ENCODE data around the gene ARHGAP42. TPM values are rescaled to one million over a fixed set of nuclear protein-coding genes. Genes with fewer than 3 reads are reported as not detected.

Gene ARHGAP42
- polyA plus RNA-seq, 3 donors, result 0.13 TPM; not detected in 2

GRCh38 chr11:100869328-100869727 lies 182.2 kb downstream of the ARHGAP42 start:
- no peak overlapping the region for H2AFZ ChIP-seq (ENCODE audit: insufficient read depth, low read depth, low read length, poor library complexity, severe bottlenecking)
- peaks cover 0 to 10% (median 4%) of the 10 kb centered on the region in 7 donors for H3K9me3 Mint-ChIP-seq
- WGBS (ENCODE audit: insufficient coverage), result no CpG with 5 or more reads among the region's 1 CpG
- H3K36me3 Mint-ChIP-seq, result no peaks in the 10 kb centered on the region
- no peaks in the 10 kb centered on the region for H3K27me3 ChIP-seq (ENCODE audit: control insufficient read depth in 2 of 2, insufficient read depth in 2 of 2, low read length in 2 of 2)
- no peaks in the 10 kb centered on the region for H3K9me3 ChIP-seq (replicated peaks in 1 of 2; ENCODE audit: control insufficient read depth in 1 of 2, insufficient read depth in 1 of 2, low read length in 2 of 2)
- intact Hi-C loops (cut with micrococcal nuclease), result no loop called here
- H3K4me3 Mint-ChIP-seq, result no peak overlapping the region
- H4K20me1 ChIP-seq (ENCODE audit: insufficient read depth, low read length), result no peaks in the 10 kb centered on the region
- H3K27ac Mint-ChIP-seq, result no peak overlapping the region
- no peak overlapping the region for H3K27ac ChIP-seq (ENCODE audit: low read depth in 1 of 2, low read length in 2 of 2)
- no peak for DNase-seq
- H3K9ac ChIP-seq (ENCODE audit: insufficient read depth, low read length, poor library complexity, severe bottlenecking), result no peak overlapping the region
- no peak overlapping the region for H3K4me2 ChIP-seq (replicated peaks; ENCODE audit: extremely low read depth, low read length, poor library complexity, severe bottlenecking)
- H3K79me2 ChIP-seq (ENCODE audit: insufficient read depth, low read length), result no peaks in the 10 kb centered on the region
- H3K4me1 Mint-ChIP-seq, result peaks cover 2% of the 10 kb centered on the region
- no peak for TF ChIP-seq CTCF (IDR thresholded peaks at IDR 0.05)
- no peak overlapping the region for H3K4me3 ChIP-seq (replicated peaks in 1 of 3; ENCODE audit: low read depth in 2 of 3, low read length in 3 of 3)
- no peaks in the 10 kb centered on the region for H3K4me1 ChIP-seq (ENCODE audit: control insufficient read depth in 1 of 2, insufficient read depth in 2 of 2, low read length in 2 of 2)
- peaks cover 0 to 2% (median 0%) of the 10 kb centered on the region in 3 donors for H3K27me3 Mint-ChIP-seq (ENCODE audit: low read depth in 3 of 3)
- H3K36me3 ChIP-seq (replicated peaks in 1 of 2; ENCODE audit: control insufficient read depth in 1 of 2, insufficient read depth in 2 of 2, low read length in 2 of 2), result no peaks in the 10 kb centered on the region

- no peaks in the 10 kb centered on the region for H3K36me3 ChIP-seq (replicated peaks in 1 of 2; ENCODE audit: control insufficient read depth in 1 of 2, insufficient read depth in 2 of 2, low read length in 2 of 2)
- no peak overlapping the region for H2AFZ ChIP-seq (ENCODE audit: insufficient read depth, low read depth, low read length, poor library complexity, severe bottlenecking)
- no peaks in the 10 kb centered on the region for H4K20me1 ChIP-seq (ENCODE audit: insufficient read depth, low read length)
- Mint-ChIP-seq H3K36me3 (no peaks in the 10 kb centered on the region), H3K27ac (no peak overlapping the region), H3K9me3 (peaks cover 2 to 10% (median 4%) of the 10 kb centered on the region in 7 donors), H3K4me3 (no peak overlapping the region), H3K27me3 (ENCODE audit: low read depth in 3 of 3) (peaks cover 0 to 2% (median 0%) of the 10 kb centered on the region in 3 donors), H3K4me1 (peaks cover 2% of the 10 kb centered on the region)
- H3K4me1 ChIP-seq (ENCODE audit: control insufficient read depth in 1 of 2, insufficient read depth in 2 of 2, low read length in 2 of 2), result no peaks in the 10 kb centered on the region
- no peak overlapping the region for H3K4me2 ChIP-seq (replicated peaks; ENCODE audit: extremely low read depth, low read length, poor library complexity, severe bottlenecking)
- H3K79me2 ChIP-seq (ENCODE audit: insufficient read depth, low read length), result no peaks in the 10 kb centered on the region
- no CpG with 5 or more reads among the region's 4 CpGs for WGBS (ENCODE audit: insufficient coverage)
- no peak overlapping the region for H3K27ac ChIP-seq (ENCODE audit: low read depth in 1 of 2, low read length in 2 of 2)
- no peak overlapping the region for H3K9ac ChIP-seq (ENCODE audit: insufficient read depth, low read length, poor library complexity, severe bottlenecking)
- H3K27me3 ChIP-seq (ENCODE audit: control insufficient read depth in 2 of 2, insufficient read depth in 2 of 2, low read length in 2 of 2), result no peaks in the 10 kb centered on the region
- no peak overlapping the region for H3K4me3 ChIP-seq (replicated peaks in 1 of 3; ENCODE audit: low read depth in 2 of 3, low read length in 3 of 3)
- intact Hi-C loops (cut with micrococcal nuclease), result no loop called here
- no peak for DNase-seq
- TF ChIP-seq CTCF (IDR thresholded peaks at IDR 0.05), result no peak
- no peaks in the 10 kb centered on the region for H3K9me3 ChIP-seq (replicated peaks in 1 of 2; ENCODE audit: control insufficient read depth in 1 of 2, insufficient read depth in 1 of 2, low read length in 2 of 2)
Measured at GRCh38 chr11:100870138-100870537, 183.1 kb downstream of the ARHGAP42 start.

Measured in CD14-positive monocyte (primary cell).